OCI-M2 (cell line): ENCODE results near the gene MYH2.
"Not testable (repeated sequence)": the region's sequence is repeated elsewhere in the genome, so short reads cannot be mapped to it uniquely, and the experiment has no call there.

Experiments used
- DNase-seq: peaks from one replicate; lab custom pipeline; 2025; ENCODE audit not compliant: unreplicated experiment; lab: John Stamatoyannopoulos, UW

The MYH2 gene

GRCh38 chr17:10549096-10549842 is at the start of gene MYH2:
Gene MYH2, minus strand, starts transcription at chr17:10549658. Its CDS starts 1,738 bp downstream, at chr17:10547920.
- no peak for DNase-seq

- DNase-seq, result no peak
Measured at GRCh38 chr17:10598621-10599020, 49.2 kb upstream of the MYH2 start.

- no peak for DNase-seq
Measured at GRCh38 chr17:10589553-10590145, 40.2 kb upstream of the MYH2 start.

GRCh38 chr17:10585529-10585928 is 36.1 kb upstream of the MYH2 start:
- no peak for DNase-seq

GRCh38 chr17:10583834-10584233 is 34.4 kb upstream of the MYH2 start:
- DNase-seq, result no peak

GRCh38 chr17:10579270-10579669 is 29.8 kb upstream of the MYH2 start:
- no peak for DNase-seq

GRCh38 chr17:10574324-10574723 is 24.9 kb upstream of the MYH2 start:
- no peak for DNase-seq

GRCh38 chr17:10563991-10564660 is 14.7 kb upstream of the MYH2 start:
- DNase-seq, result no peak

GRCh38 chr17:10558049-10558448 is 8.6 kb upstream of the MYH2 start:
- no peak for DNase-seq

- no peak for DNase-seq
Measured at GRCh38 chr17:10557422-10557821, 8.0 kb upstream of the MYH2 start.

- DNase-seq, result no peak
Measured at GRCh38 chr17:10556301-10557005, 7.0 kb upstream of the MYH2 start.

GRCh38 chr17:10550014-10550413 is 556 bp upstream of the MYH2 start:
- DNase-seq, result no peak

GRCh38 chr17:10547351-10547750 is 2.1 kb downstream of the MYH2 start:
- no peak for DNase-seq

GRCh38 chr17:10543486-10543885 is 6.0 kb downstream of the MYH2 start:
- DNase-seq, result not testable (repeated sequence)

GRCh38 chr17:10541179-10541578 is 8.3 kb downstream of the MYH2 start:
- DNase-seq, result not testable (repeated sequence)

- DNase-seq, result no peak
Measured at GRCh38 chr17:10532026-10532425, 17.4 kb downstream of the MYH2 start.

- DNase-seq, result no peak
Measured at GRCh38 chr17:10527419-10527818, 22.0 kb downstream of the MYH2 start.

- DNase-seq, result no peak
Measured at GRCh38 chr17:10526517-10526916, 22.9 kb downstream of the MYH2 start.

GRCh38 chr17:10523064-10523463 is 26.4 kb downstream of the MYH2 start:
- DNase-seq, result no peak

- no peak for DNase-seq
Measured at GRCh38 chr17:10521949-10522348, 27.5 kb downstream of the MYH2 start.

GRCh38 chr17:10518271-10519037 is 31.0 kb downstream of the MYH2 start, which contains the start of gene MYH1:
Gene MYH1, minus strand, starts transcription at chr17:10518542. Its CDS starts 1,900 bp downstream, at chr17:10516642.
- DNase-seq, result no peak
